ENCODE measurements around the gene CBLB. TPM values are rescaled to one million over a fixed set of nuclear protein-coding genes. Genes with fewer than 3 reads are reported as not detected.

CBLB gene
- total and polyA plus RNA-seq, 2 experiments from 2014 or later = 36.6 to 41.9 TPM

GRCh38 chr3:105802118-105802706 lies 66.6 kb downstream of the CBLB start:
- Histone ChIP-seq H3K9me3 (ENCODE audit: low read depth) (no peaks in the 10 kb centered on the region), H3K9ac (no peak overlapping the region), H3K9me2 (ENCODE audit: insufficient read depth) (no peaks in the 10 kb centered on the region), H3K4me1 (ENCODE audit: insufficient read depth) (peaks cover 60% of the 10 kb centered on the region), H3K4me2 (ENCODE audit: unreplicated experiment) (no peak overlapping the region), H3K27ac (no peak overlapping the region), H3K79me2 (ENCODE audit: insufficient read depth) (peaks cover 100% of the 10 kb centered on the region), H3K36me3 (ENCODE audit: low read depth) (peaks cover 14% of the 10 kb centered on the region), H3K4me3 (no peak overlapping the region), H2AFZ (no peak overlapping the region), H3K27me3 (replicated peaks; ENCODE audit: insufficient read depth) (no peaks in the 10 kb centered on the region), H3F3A (ENCODE audit: insufficient read depth) (peaks cover 62% of the 10 kb centered on the region), H4K20me1 (ENCODE audit: insufficient read depth) (peaks cover 4% of the 10 kb centered on the region; the same call in 1 of the 2 replicates)
- peak; percentile 39 for DNase-seq
- TF ChIP-seq EZH2 (IDR thresholded peaks at IDR 0.05; ENCODE audit: insufficient read depth, poor library complexity, severe bottlenecking) = no peak
- TF ChIP-seq EZH2phosphoT487 (IDR thresholded peaks at IDR 0.05; ENCODE audit: insufficient read depth, low read depth) = no peak
- WGBS, 2 experiments (ENCODE audit: low coverage in 1 of 2, low lambda C conversion rate in 2 of 2, missing lambda C conversion rate in 2 of 2) = 98 to 99% methylated on average over 5 of the region's 5 CpGs
- in situ Hi-C loops (cut with MboI) = no loop called here

DNA sequence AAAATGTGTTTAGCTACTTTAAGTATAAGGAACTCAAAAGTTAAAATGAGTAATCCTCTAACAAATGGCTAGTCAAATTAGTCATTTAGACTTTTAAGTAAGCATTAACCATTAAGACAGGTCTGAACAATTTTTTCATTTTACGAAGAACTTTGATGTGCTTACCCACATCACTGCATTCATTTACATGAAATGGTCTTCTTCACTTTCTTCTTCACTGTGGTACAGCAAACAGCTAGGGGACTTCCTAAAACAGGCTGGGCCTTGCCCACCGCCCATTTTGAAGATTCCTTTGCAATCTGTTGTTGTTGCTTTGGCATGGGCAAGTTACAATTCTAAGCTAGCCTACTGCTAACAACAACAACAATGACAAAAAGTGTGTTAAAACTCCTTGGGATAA lies 67.4 kb downstream of the CBLB start:
- H2AFZ ChIP-seq = no peak overlapping the region
- in situ Hi-C loops (cut with MboI) = no loop called here
- no peak overlapping the region for H3K9ac ChIP-seq
- no peaks in the 10 kb centered on the region for H3K27me3 ChIP-seq (replicated peaks; ENCODE audit: insufficient read depth)
- peaks cover 4% of the 10 kb centered on the region; the same call in 1 of the 2 replicates for H4K20me1 ChIP-seq (ENCODE audit: insufficient read depth)
- H3F3A ChIP-seq (ENCODE audit: insufficient read depth) = peaks cover 60% of the 10 kb centered on the region
- H3K36me3 ChIP-seq (ENCODE audit: low read depth) = peaks cover 20% of the 10 kb centered on the region
- no peaks in the 10 kb centered on the region for H3K9me3 ChIP-seq (ENCODE audit: low read depth)
- no peaks in the 10 kb centered on the region for H3K9me2 ChIP-seq (ENCODE audit: insufficient read depth)
- H3K4me3 ChIP-seq = no peak overlapping the region
- WGBS, 2 experiments (ENCODE audit: low coverage in 1 of 2, low lambda C conversion rate in 2 of 2, missing lambda C conversion rate in 2 of 2) = 40 to 50% methylated on average over 2 of the region's 2 CpGs
- peak; percentile 42 for DNase-seq
- peak overlapping the region; percentile 54 for H3K4me2 ChIP-seq (ENCODE audit: unreplicated experiment)
- peak overlapping the region; percentile 28 for H3K27ac ChIP-seq
- peaks cover 100% of the 10 kb centered on the region for H3K79me2 ChIP-seq (ENCODE audit: insufficient read depth)
- H3K4me1 ChIP-seq (ENCODE audit: insufficient read depth) = peaks cover 55% of the 10 kb centered on the region
- TF ChIP-seq EZH2phosphoT487 (IDR thresholded peaks at IDR 0.05; ENCODE audit: insufficient read depth, low read depth) (no peak), EZH2 (IDR thresholded peaks at IDR 0.05; ENCODE audit: insufficient read depth, poor library complexity, severe bottlenecking) (no peak)

DNA sequence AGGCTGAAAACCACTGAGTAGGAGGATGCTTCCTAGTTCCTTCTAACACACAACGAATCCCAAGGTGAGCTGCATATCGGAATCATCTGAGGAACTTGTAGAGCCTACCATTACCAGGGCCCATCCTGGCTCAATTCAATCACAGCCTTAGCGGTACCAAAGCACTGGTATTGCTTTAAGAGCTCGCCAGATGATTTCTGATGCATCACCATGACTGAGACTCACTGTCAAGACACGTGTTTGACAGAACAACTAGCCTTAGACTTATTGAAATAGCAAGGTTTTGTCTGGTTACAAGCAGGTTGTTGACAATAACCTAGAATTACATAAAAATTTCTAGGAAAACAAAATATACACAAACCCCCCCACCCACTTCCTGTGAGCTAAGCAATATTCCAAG lies 68.5 kb downstream of the CBLB start:
- peak; percentile 30 for DNase-seq
- H2AFZ ChIP-seq = no peak overlapping the region
- H3K9me3 ChIP-seq (ENCODE audit: low read depth) = no peaks in the 10 kb centered on the region
- no peak overlapping the region for H3K9ac ChIP-seq
- in situ Hi-C loops (cut with MboI) = no loop called here
- TF ChIP-seq EZH2phosphoT487 (IDR thresholded peaks at IDR 0.05; ENCODE audit: insufficient read depth, low read depth) = no peak
- no peak for TF ChIP-seq EZH2 (IDR thresholded peaks at IDR 0.05; ENCODE audit: insufficient read depth, poor library complexity, severe bottlenecking)
- peaks cover 100% of the 10 kb centered on the region for H3K79me2 ChIP-seq (ENCODE audit: insufficient read depth)
- peaks cover 44% of the 10 kb centered on the region for H3K4me1 ChIP-seq (ENCODE audit: insufficient read depth)
- peaks cover 55% of the 10 kb centered on the region for H3F3A ChIP-seq (ENCODE audit: insufficient read depth)
- peaks cover 20% of the 10 kb centered on the region for H3K36me3 ChIP-seq (ENCODE audit: low read depth)
- H4K20me1 ChIP-seq (ENCODE audit: insufficient read depth) = no peaks in the 10 kb centered on the region
- no peak overlapping the region for H3K4me3 ChIP-seq
- peak overlapping the region; percentile 12 for H3K27ac ChIP-seq
- no peaks in the 10 kb centered on the region for H3K27me3 ChIP-seq (replicated peaks; ENCODE audit: insufficient read depth)
- 65 to 69% methylated on average over 5 of the region's 5 CpGs for WGBS, 2 experiments (ENCODE audit: low coverage in 1 of 2, low lambda C conversion rate in 2 of 2, missing lambda C conversion rate in 2 of 2)
- no peaks in the 10 kb centered on the region for H3K9me2 ChIP-seq (ENCODE audit: insufficient read depth)
- no peak overlapping the region for H3K4me2 ChIP-seq (ENCODE audit: unreplicated experiment)

DNA sequence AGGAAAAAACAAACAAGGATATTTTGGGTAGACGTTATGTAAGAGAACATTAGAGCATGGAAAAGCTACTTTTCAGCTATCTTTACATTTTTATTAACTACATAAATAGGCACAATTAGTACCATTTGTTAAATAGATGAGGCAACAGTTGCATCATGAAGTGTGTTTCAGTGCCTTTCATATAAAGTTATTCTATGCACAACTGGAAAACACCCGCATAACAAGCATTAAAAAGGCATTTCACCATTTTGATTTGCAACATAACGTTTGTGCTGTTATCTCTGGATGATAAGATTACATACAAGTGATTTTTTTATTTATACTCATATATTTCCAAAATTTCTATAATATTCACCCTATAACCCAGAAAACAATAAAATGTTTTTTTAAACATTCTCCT lies 69.5 kb downstream of the CBLB start:
- H3K9ac ChIP-seq = no peak overlapping the region
- H3K4me3 ChIP-seq = no peak overlapping the region
- WGBS, 2 experiments (ENCODE audit: low coverage in 1 of 2, low lambda C conversion rate in 2 of 2, missing lambda C conversion rate in 2 of 2) = 90 to 94% methylated on average over 3 of the region's 3 CpGs
- no peaks in the 10 kb centered on the region for H3K27me3 ChIP-seq (replicated peaks; ENCODE audit: insufficient read depth)
- peaks cover 40% of the 10 kb centered on the region for H3K4me1 ChIP-seq (ENCODE audit: insufficient read depth)
- H3K36me3 ChIP-seq (ENCODE audit: low read depth) = peaks cover 20% of the 10 kb centered on the region
- TF ChIP-seq EZH2 (IDR thresholded peaks at IDR 0.05; ENCODE audit: insufficient read depth, poor library complexity, severe bottlenecking) = no peak
- TF ChIP-seq EZH2phosphoT487 (IDR thresholded peaks at IDR 0.05; ENCODE audit: insufficient read depth, low read depth) = no peak
- H3K9me2 ChIP-seq (ENCODE audit: insufficient read depth) = no peaks in the 10 kb centered on the region
- H3K79me2 ChIP-seq (ENCODE audit: insufficient read depth) = peaks cover 100% of the 10 kb centered on the region
- H3K27ac ChIP-seq = peak overlapping the region; percentile 23
- H2AFZ ChIP-seq = no peak overlapping the region
- H3F3A ChIP-seq (ENCODE audit: insufficient read depth) = peaks cover 57% of the 10 kb centered on the region
- no peak overlapping the region for H3K4me2 ChIP-seq (ENCODE audit: unreplicated experiment)
- no peak for DNase-seq
- no peaks in the 10 kb centered on the region for H4K20me1 ChIP-seq (ENCODE audit: insufficient read depth)
- in situ Hi-C loops (cut with MboI) = no loop called here
- H3K9me3 ChIP-seq (ENCODE audit: low read depth) = no peaks in the 10 kb centered on the region
